Endothelial cell of umbilical vein (primary cell): ENCODE measurements around the gene MCF2L. TPM values are rescaled to one million over a fixed set of nuclear protein-coding genes. Genes with fewer than 3 reads are reported as not detected.

ENCODE experiments used
- BruUV-seq: library from RNA; stranded (reverse); fragments of 400-500 nt; replicated peaks from 2 replicates; lab custom pipeline; 2021; lab: Mats Ljungman, UMichigan
- CTCF ChIA-PET: fragments of 300-600, 350-600 bp; sonication (Branson Sonifier 250); formaldehyde crosslinking; loops from one replicate; lab custom pipeline; 2021; ENCODE audit warnings: antibody characterized with exemption, inconsistent platforms; lab: Charles Lee
- POLR2A ChIA-PET: fragments of 300-600, 350-600 bp; sonication (Branson Sonifier 250); formaldehyde crosslinking; loops from one replicate; lab custom pipeline; 2021; ENCODE audit warnings: antibody characterized with exemption, inconsistent platforms; lab: Charles Lee
- DNase-seq: peaks from one replicate; pipeline ENCODE4 v3.0.0-alpha.2; 2011; ENCODE audit warnings: low read depth, low spot score
- FAIRE-seq: peaks from 2 replicates; lab custom pipeline; 2011; peaks lifted over from hg19 to GRCh38; lab: Jason Lieb, UNC
- H2AFZ ChIP-seq: 2 replicates; pipeline ENCODE4 v1.6.0; 2012; ENCODE audit warnings: low read depth, low read length, control low read depth, inconsistent platforms
- H3K27ac ChIP-seq: 2 replicates; pipeline ENCODE4 v1.5.1; 2011; ENCODE audit warnings: low read depth, mild to moderate bottlenecking, control low read depth, low read length, moderate library complexity; ENCODE audit not compliant: insufficient read depth
- H3K27me3 ChIP-seq, 2 experiments: 2 replicates each; pipeline versions ENCODE4 v1.6.0 to v1.6.1; 2011; ENCODE audit warnings: low read length in 2 of 2, mixed read lengths in 1 of 2; ENCODE audit not compliant: control insufficient read depth in 2 of 2, insufficient read depth in 2 of 2
- H3K36me3 ChIP-seq, 2 experiments: 2 replicates in 1 of 2; 3 replicates in 1 of 2; pipeline ENCODE4 v1.5.1; 2011; ENCODE audit warnings: low read length in 2 of 2, mild to moderate bottlenecking in 1 of 2, moderate library complexity in 1 of 2; ENCODE audit not compliant: control insufficient read depth in 2 of 2, insufficient read depth in 2 of 2; ENCODE audit errors: extremely low read depth in 1 of 2
- H3K4me1 ChIP-seq: 3 replicates; pipeline ENCODE4 v1.5.1; 2011; ENCODE audit warnings: mild to moderate bottlenecking, low read length; ENCODE audit not compliant: control insufficient read depth, insufficient read depth; ENCODE audit errors: extremely low read depth
- H3K4me2 ChIP-seq: 2 replicates; pipeline ENCODE4 v1.6.1; 2011; ENCODE audit warnings: low read length, control low read depth, mixed read lengths; ENCODE audit not compliant: insufficient read depth
- H3K4me3 ChIP-seq, 3 experiments: fragments of 200-600 bp in 1 of 3; sonication (generic), shearing (Covaris generic) in 1 of 3; replicated peaks in 1 of 3; 2 replicates each; pipeline ENCODE4 v1.5.1; 2011 to 2016; ENCODE audit warnings: control low read depth in 3 of 3, low read length in 3 of 3, mild to moderate bottlenecking in 2 of 3, inconsistent platforms in 1 of 3, low read depth in 1 of 3, moderate library complexity in 1 of 3; ENCODE audit not compliant: insufficient read depth in 1 of 3
- H3K79me2 ChIP-seq: 2 replicates; pipeline ENCODE4 v1.6.0; 2012; ENCODE audit warnings: low read length, inconsistent platforms; ENCODE audit not compliant: control insufficient read depth, insufficient read depth
- H3K9ac ChIP-seq: replicated peaks from 2 replicates; pipeline ENCODE3; 2011; ENCODE audit warnings: low read length, control low read depth; ENCODE audit not compliant: insufficient read depth; ENCODE audit errors: extremely low read depth
- H3K9me1 ChIP-seq: replicated peaks from 3 replicates; pipeline ENCODE4 v1.6.0; 2011; ENCODE audit warnings: mild to moderate bottlenecking, low read length; ENCODE audit not compliant: control insufficient read depth, insufficient read depth; ENCODE audit errors: extremely low read depth
- H3K9me3 ChIP-seq: replicated peaks from 2 replicates; pipeline ENCODE4 v1.5.1; 2012; ENCODE audit warnings: low read length, inconsistent platforms; ENCODE audit not compliant: control insufficient read depth, insufficient read depth
- H4K20me1 ChIP-seq: replicated peaks from 2 replicates; pipeline ENCODE3; 2011; ENCODE audit warnings: mild to moderate bottlenecking, low read length; ENCODE audit not compliant: control insufficient read depth, insufficient read depth; ENCODE audit errors: extremely low read depth
- FOS ChIP-seq: IDR thresholded peaks from 2 replicates; pipeline ENCODE4 v1.6.1; 2011; ENCODE audit warnings: mild to moderate bottlenecking, low read length, moderate library complexity, borderline replicate concordance; ENCODE audit not compliant: insufficient read depth
- GATA2 ChIP-seq: IDR thresholded peaks from 2 replicates; pipeline ENCODE4 v1.7.0; 2011; ENCODE audit warnings: low read depth, mild to moderate bottlenecking, moderate library complexity, mixed read lengths, low read length; ENCODE audit not compliant: insufficient read length, insufficient read depth
- JUN ChIP-seq: IDR thresholded peaks from 2 replicates; pipeline ENCODE4 v1.6.1; 2011; ENCODE audit warnings: borderline replicate concordance, low read depth; ENCODE audit not compliant: insufficient read length, insufficient read depth
- MAX ChIP-seq: IDR thresholded peaks from 2 replicates; pipeline ENCODE4 v1.6.1; 2011; ENCODE audit not compliant: insufficient read depth, insufficient read length
- POLR2A ChIP-seq: IDR thresholded peaks from 2 replicates; pipeline ENCODE4 v1.6.1; 2012; ENCODE audit warnings: low read depth, mild to moderate bottlenecking, control low read depth, low read length
- dilution Hi-C: fragments of 300-500 bp; cut with MboI; formaldehyde crosslinking; loops from one replicate; pipeline ENCODE4 v1.15.0; 2019; ENCODE audit warnings: low sequenced_read_pairs; ENCODE audit not compliant: extremely low pct_ligation_motif_present
- intact Hi-C: fragments of 100-400 bp; cut with micrococcal nuclease; formaldehyde crosslinking; loops from one replicate; pipeline ENCODE4 v1.10.0; 2022
- polyA plus RNA-seq, 4 experiments: library from polyadenylated mRNA; depleted of rRNA in 3 of 4; stranded (reverse) in 3 of 4; unstranded in 1 of 4; fragments of >200 nt; gene quantifications; 2 replicates each; pipeline versions ENCODE4 v1.2.1 to v1.2.3, GENCODE V29; 2011 to 2012; ENCODE audit warnings: missing spikeins in 1 of 4
- total RNA-seq: library from RNA; stranded (reverse); gene quantifications from 2 replicates; pipeline ENCODE4 v1.2.3, GENCODE V29; 2021

The MCF2L gene
- total and polyA plus RNA-seq, 2 donors (not counting 3 experiments of a cell fraction or from before 2014, with no cell fraction given): 0.33 to 0.58 TPM

- Histone ChIP-seq H3K9ac (no peak overlapping the region), H3K4me2 (no peak overlapping the region), H3K9me3 (no peaks in the 10 kb centered on the region), H4K20me1 (no peaks in the 10 kb centered on the region), H3K79me2 (no peaks in the 10 kb centered on the region), H2AFZ (no peak overlapping the region), H3K27me3 (no peaks in the 10 kb centered on the region), H3K9me1 (no peaks in the 10 kb centered on the region), H3K36me3 (no peaks in the 10 kb centered on the region), H3K4me3 (no peak overlapping the region), H3K27ac (no peak overlapping the region), H3K4me1 (no peaks in the 10 kb centered on the region)
- intact Hi-C loops (no loop called here), dilution Hi-C loops (no loop called here)
- FAIRE-seq (no peak), DNase-seq (no peak)
- ChIA-PET POLR2A (interaction anchor here (0.7 kb wide), 1 partner anchor 42 kb away, joined by 3 read pairs; no protein-coding TSS in a partner anchor), CTCF (no interaction called here)
- BruUV-seq: no TSS peak
- TF ChIP-seq JUN (no peak), GATA2 (no peak)
Observed at GRCh38 chr13:113116871-113117271, 147.9 kb downstream of the MCF2L start.

- no peak overlapping the region for H3K27ac ChIP-seq
- DNase-seq (no peak), FAIRE-seq (no peak)
- H3K9me3 ChIP-seq: no peaks in the 10 kb centered on the region
- no peak overlapping the region for H3K4me3 ChIP-seq
- H3K4me1 ChIP-seq: no peaks in the 10 kb centered on the region
- no peak overlapping the region for H3K9ac ChIP-seq
- H3K27me3 ChIP-seq: no peaks in the 10 kb centered on the region
- H3K79me2 ChIP-seq: no peaks in the 10 kb centered on the region
- BruUV-seq: no TSS peak
- TF ChIP-seq POLR2A: no peak
- TF ChIP-seq MAX: no peak
- no peak for TF ChIP-seq FOS
- no peak for TF ChIP-seq JUN
- ChIA-PET CTCF (no interaction called here), POLR2A (no interaction called here)
- intact Hi-C loops: no loop called here
- no peak overlapping the region for H2AFZ ChIP-seq
- dilution Hi-C loops: no loop called here
- no peak overlapping the region for H3K4me2 ChIP-seq
- H3K9me1 ChIP-seq: no peaks in the 10 kb centered on the region
- H3K36me3 ChIP-seq: no peaks in the 10 kb centered on the region
- H4K20me1 ChIP-seq: no peaks in the 10 kb centered on the region
Observed at GRCh38 chr13:113117335-113117872, 148.4 kb downstream of the MCF2L start.
